ENCODE measurements around the gene PLCB1.
"Not testable (repeated sequence)": the region's sequence is repeated elsewhere in the genome, so short reads cannot be mapped to it uniquely, and the experiment has no call there.

Gene PLCB1

GRCh38 chr20:8131598-8132483 is at the start of gene PLCB1:
TSS of gene PLCB1 (plus strand) at chr20:8132266. CDS start at chr20:8132652, 386 bp downstream.
- peak; percentile 90 for DNase-seq (ENCODE audit: low spot score)

- peak; percentile 35 for DNase-seq (ENCODE audit: low spot score)
Measured at GRCh38 chr20:8082989-8083388, 49.1 kb upstream of the PLCB1 start.

- no peak for DNase-seq (ENCODE audit: low spot score)
Measured at GRCh38 chr20:8089668-8090067, 42.4 kb upstream of the PLCB1 start.

- peak; percentile 2 for DNase-seq (ENCODE audit: low spot score)
Measured at GRCh38 chr20:8094415-8094818, 37.6 kb upstream of the PLCB1 start.

GRCh38 chr20:8094850-8095249 is 37.2 kb upstream of the PLCB1 start:
- peak; percentile 30 for DNase-seq (ENCODE audit: low spot score)

GRCh38 chr20:8095648-8096572 is 36.2 kb upstream of the PLCB1 start:
- peak; percentile 8 for DNase-seq (ENCODE audit: low spot score)

- no peak for DNase-seq (ENCODE audit: low spot score)
Measured at GRCh38 chr20:8097307-8097706, 34.8 kb upstream of the PLCB1 start.

- no peak for DNase-seq (ENCODE audit: low spot score)
Measured at GRCh38 chr20:8104252-8104651, 27.8 kb upstream of the PLCB1 start.

GRCh38 chr20:8114612-8115011 is 17.5 kb upstream of the PLCB1 start:
- DNase-seq (ENCODE audit: low spot score): not testable (repeated sequence)

- DNase-seq (ENCODE audit: low spot score): no peak
Measured at GRCh38 chr20:8115436-8115835, 16.6 kb upstream of the PLCB1 start.

- DNase-seq (ENCODE audit: low spot score): peak; percentile 64
Measured at GRCh38 chr20:8116067-8116811, 15.8 kb upstream of the PLCB1 start.

- DNase-seq (ENCODE audit: low spot score): no peak
Measured at GRCh38 chr20:8117636-8118035, 14.4 kb upstream of the PLCB1 start.

- no peak for DNase-seq (ENCODE audit: low spot score)
Measured at GRCh38 chr20:8118039-8118438, 14.0 kb upstream of the PLCB1 start.

GRCh38 chr20:8118760-8119159 is 13.3 kb upstream of the PLCB1 start:
- DNase-seq (ENCODE audit: low spot score): no peak

GRCh38 chr20:8121666-8122065 is 10.4 kb upstream of the PLCB1 start:
- no peak for DNase-seq (ENCODE audit: low spot score)

- no peak for DNase-seq (ENCODE audit: low spot score)
Measured at GRCh38 chr20:8124639-8125038, 7.4 kb upstream of the PLCB1 start.

- no peak for DNase-seq (ENCODE audit: low spot score)
Measured at GRCh38 chr20:8126181-8126580, 5.9 kb upstream of the PLCB1 start.

- DNase-seq (ENCODE audit: low spot score): no peak
Measured at GRCh38 chr20:8126841-8127378, 5.2 kb upstream of the PLCB1 start.

- no peak for DNase-seq (ENCODE audit: low spot score)
Measured at GRCh38 chr20:8127553-8128255, 4.4 kb upstream of the PLCB1 start.

- DNase-seq (ENCODE audit: low spot score): no peak
Measured at GRCh38 chr20:8128291-8129060, 3.6 kb upstream of the PLCB1 start.

Data from AG08395 (cell line).